ENCODE results near the gene FAN1. TPM values are rescaled to one million over a fixed set of nuclear protein-coding genes. Genes with fewer than 3 reads are reported as not detected.

The FAN1 gene
- total and polyA plus RNA-seq, 4 donors: 7.3 to 23.0 (median 11.3) TPM

- Histone ChIP-seq H3K4me3 (no peak overlapping the region), H3K36me3 (ENCODE audit: control insufficient read depth in 4 of 4, insufficient read depth in 4 of 4, low read length in 4 of 4) (peaks cover 31 to 36% (median 33%) of the 10 kb centered on the region in 4 donors), H3K27ac (ENCODE audit: low read depth in 1 of 2, low read length in 1 of 2) (no peak overlapping the region), H3K27me3 (ENCODE audit: control insufficient read depth in 3 of 3, insufficient read depth in 3 of 3, low read length in 2 of 3) (no peaks in the 10 kb centered on the region), H3K4me1 (ENCODE audit: control insufficient read depth in 5 of 5, insufficient read depth in 5 of 5, low read length in 5 of 5) (no peaks in the 10 kb centered on the region), H3K9ac (ENCODE audit: insufficient read depth in 1 of 2, low read length in 2 of 2) (no peak overlapping the region), H3K9me3 (ENCODE audit: control insufficient read depth in 4 of 4, insufficient read depth in 3 of 4, low read length in 3 of 4) (no peaks in the 10 kb centered on the region)
- 95 to 97% methylated on average over 7 of the region's 7 CpGs for WGBS, 2 donors
- DNase-seq: no peak
- ATAC-seq (ENCODE audit: insufficient read depth, low FRiP score): no peak
- TF ChIP-seq CTCF (IDR thresholded peaks at IDR 0.05; ENCODE audit: control extremely low read depth, extremely low read depth): no peak
These were observed 35.4 kb downstream of the FAN1 start for GRCh38 chr15:30939161-30939560.

GRCh38 chr15:30940359-30940758, 36.6 kb downstream of the FAN1 start:
- TF ChIP-seq CTCF (IDR thresholded peaks at IDR 0.05; ENCODE audit: control extremely low read depth, extremely low read depth): no peak
- Histone ChIP-seq H3K4me3 (no peak overlapping the region), H3K9me3 (ENCODE audit: control insufficient read depth in 4 of 4, insufficient read depth in 3 of 4, low read length in 3 of 4) (no peaks in the 10 kb centered on the region), H3K27ac (ENCODE audit: low read depth in 1 of 2, low read length in 1 of 2) (no peak overlapping the region), H3K4me1 (ENCODE audit: control insufficient read depth in 5 of 5, insufficient read depth in 5 of 5, low read length in 5 of 5) (no peaks in the 10 kb centered on the region), H3K9ac (ENCODE audit: insufficient read depth in 1 of 2, low read length in 2 of 2) (no peak overlapping the region), H3K36me3 (ENCODE audit: control insufficient read depth in 4 of 4, insufficient read depth in 4 of 4, low read length in 4 of 4) (peaks cover 21 to 37% (median 33%) of the 10 kb centered on the region in 4 donors), H3K27me3 (ENCODE audit: control insufficient read depth in 3 of 3, insufficient read depth in 3 of 3, low read length in 2 of 3) (no peaks in the 10 kb centered on the region)
- 73 to 86% methylated on average over 4 of the region's 4 CpGs for WGBS, 2 donors
- ATAC-seq (ENCODE audit: insufficient read depth, low FRiP score) (no peak), DNase-seq (no peak)

- 93 to 95% methylated on average over 15 of the region's 15 CpGs for WGBS, 2 donors
- no peaks in the 10 kb centered on the region for H3K27me3 ChIP-seq (ENCODE audit: control insufficient read depth in 3 of 3, insufficient read depth in 3 of 3, low read length in 2 of 3)
- no peaks in the 10 kb centered on the region for H3K9me3 ChIP-seq (ENCODE audit: control insufficient read depth in 4 of 4, insufficient read depth in 3 of 4, low read length in 3 of 4)
- H3K36me3 ChIP-seq (ENCODE audit: control insufficient read depth in 4 of 4, insufficient read depth in 4 of 4, low read length in 4 of 4): peaks cover 27 to 47% (median 35%) of the 10 kb centered on the region in 4 donors
- H3K4me3 ChIP-seq: no peak overlapping the region
- H3K4me1 ChIP-seq (ENCODE audit: control insufficient read depth in 5 of 5, insufficient read depth in 5 of 5, low read length in 5 of 5): no peaks in the 10 kb centered on the region
- TF ChIP-seq CTCF (IDR thresholded peaks at IDR 0.05; ENCODE audit: control extremely low read depth, extremely low read depth): no peak
- no peak for DNase-seq
- H3K9ac ChIP-seq (ENCODE audit: insufficient read depth in 1 of 2, low read length in 2 of 2): no peak overlapping the region
- no peak for ATAC-seq (ENCODE audit: insufficient read depth, low FRiP score)
- H3K27ac ChIP-seq (ENCODE audit: low read depth in 1 of 2, low read length in 1 of 2): no peak overlapping the region
These were observed 37.8 kb downstream of the FAN1 start for GRCh38 chr15:30941520-30941919.

- H3K9ac ChIP-seq (ENCODE audit: insufficient read depth in 1 of 2, low read length in 2 of 2): no peak overlapping the region
- no peak for TF ChIP-seq CTCF (IDR thresholded peaks at IDR 0.05; ENCODE audit: control extremely low read depth, extremely low read depth)
- no peaks in the 10 kb centered on the region for H3K4me1 ChIP-seq (ENCODE audit: control insufficient read depth in 5 of 5, insufficient read depth in 5 of 5, low read length in 5 of 5)
- ATAC-seq (ENCODE audit: insufficient read depth, low FRiP score): no peak
- no peaks in the 10 kb centered on the region for H3K9me3 ChIP-seq (ENCODE audit: control insufficient read depth in 4 of 4, insufficient read depth in 3 of 4, low read length in 3 of 4)
- no peak for DNase-seq
- H3K4me3 ChIP-seq: no peak overlapping the region
- H3K36me3 ChIP-seq (ENCODE audit: control insufficient read depth in 4 of 4, insufficient read depth in 4 of 4, low read length in 4 of 4): peaks cover 39 to 46% (median 40%) of the 10 kb centered on the region in 4 donors
- 86 to 91% methylated on average over 8 of the region's 8 CpGs for WGBS, 2 donors
- H3K27me3 ChIP-seq (ENCODE audit: control insufficient read depth in 3 of 3, insufficient read depth in 3 of 3, low read length in 2 of 3): no peaks in the 10 kb centered on the region
- no peak overlapping the region for H3K27ac ChIP-seq (ENCODE audit: low read depth in 1 of 2, low read length in 1 of 2)
These were observed 40.1 kb downstream of the FAN1 start for GRCh38 chr15:30943654-30944335.
